GM12891 (cell line): ENCODE data around the gene MYO1H.

ENCODE experiments used
- DNase-seq: peaks from one replicate; pipeline ENCODE4 v3.0.0; 2011; ENCODE audit warnings: low spot score; ENCODE audit not compliant: insufficient read length
- FAIRE-seq: peaks from 2 replicates; lab custom pipeline; 2011; peaks lifted over from hg19 to GRCh38; lab: Jason Lieb, UNC
- PAX5 ChIP-seq: IDR thresholded peaks from 2 replicates; pipeline ENCODE4 v1.6.1; 2011; ENCODE audit warnings: low read length, moderate library complexity, mild to moderate bottlenecking; ENCODE audit not compliant: insufficient read depth, severe bottlenecking
- POLR2A ChIP-seq: IDR thresholded peaks from 2 replicates; pipeline ENCODE4 v1.6.1; 2011; ENCODE audit warnings: low read depth, low read length, control low read depth
- POLR2AphosphoS5 ChIP-seq: IDR thresholded peaks from 2 replicates; pipeline ENCODE4 v1.6.1; 2011; ENCODE audit warnings: low read depth, low read length, control low read depth
- POU2F2 ChIP-seq: IDR thresholded peaks from 2 replicates; pipeline ENCODE4 v1.6.1; 2011; ENCODE audit warnings: low read depth, mild to moderate bottlenecking, control low read depth, low read length, moderate library complexity
- SPI1 ChIP-seq: IDR thresholded peaks from 2 replicates; pipeline ENCODE4 v1.6.1; 2011; ENCODE audit warnings: low read depth, low read length, control low read depth
- TAF1 ChIP-seq: IDR thresholded peaks from 2 replicates; pipeline ENCODE4 v1.6.1; 2011; ENCODE audit warnings: low read depth, low read length, control low read depth

The MYO1H gene

DNA sequence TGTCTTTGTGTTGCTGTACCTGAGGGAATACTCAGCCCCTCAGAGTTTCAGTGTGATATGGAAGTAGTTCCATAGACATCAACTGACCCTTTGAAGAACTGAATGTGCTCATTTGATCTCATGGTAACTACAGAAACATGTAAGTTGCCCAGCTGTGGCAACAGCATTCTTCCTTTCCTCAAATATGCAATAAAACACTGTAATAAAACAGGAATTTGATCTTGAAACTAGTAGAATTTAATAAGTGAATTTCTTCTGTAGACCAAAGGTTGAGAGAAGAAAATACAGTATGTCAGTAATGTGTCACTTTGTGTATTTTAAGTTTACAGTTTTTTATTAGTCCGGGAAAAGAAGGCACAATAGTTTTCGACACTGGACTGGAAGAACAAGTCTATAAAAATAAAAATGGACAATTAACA, 97.5 kb downstream of the MYO1H start:
- DNase-seq (no peak), FAIRE-seq (no peak)
- no peak for TF ChIP-seq POLR2AphosphoS5
- TF ChIP-seq TAF1: no peak
- no peak for TF ChIP-seq SPI1
- no peak for TF ChIP-seq POU2F2

DNA sequence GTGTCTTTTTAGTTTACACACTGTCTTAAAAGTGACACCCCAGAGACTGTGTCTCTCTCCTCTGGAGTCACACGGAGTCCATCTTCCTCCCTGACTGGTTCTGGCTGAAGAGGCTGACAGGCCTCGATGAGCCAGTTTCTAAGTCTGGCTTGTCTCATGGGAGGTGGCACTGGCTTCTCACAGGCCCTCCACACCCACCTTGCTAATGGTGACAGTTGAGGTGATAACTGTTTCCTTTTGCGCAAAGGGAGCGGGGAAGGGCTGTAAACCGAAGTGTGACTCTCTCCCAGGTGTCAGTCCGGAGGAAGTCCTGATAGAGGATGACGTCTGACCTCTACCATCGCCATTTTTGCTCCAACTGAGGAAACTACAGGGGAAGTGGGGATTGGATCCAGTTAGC, 99.2 kb downstream of the MYO1H start:
- FAIRE-seq (no peak), DNase-seq (no peak)
- no peak for TF ChIP-seq POLR2A
- TF ChIP-seq POLR2AphosphoS5: no peak
- TF ChIP-seq PAX5: no peak
- no peak for TF ChIP-seq POU2F2
- TF ChIP-seq SPI1: no peak
- no peak for TF ChIP-seq TAF1

DNA sequence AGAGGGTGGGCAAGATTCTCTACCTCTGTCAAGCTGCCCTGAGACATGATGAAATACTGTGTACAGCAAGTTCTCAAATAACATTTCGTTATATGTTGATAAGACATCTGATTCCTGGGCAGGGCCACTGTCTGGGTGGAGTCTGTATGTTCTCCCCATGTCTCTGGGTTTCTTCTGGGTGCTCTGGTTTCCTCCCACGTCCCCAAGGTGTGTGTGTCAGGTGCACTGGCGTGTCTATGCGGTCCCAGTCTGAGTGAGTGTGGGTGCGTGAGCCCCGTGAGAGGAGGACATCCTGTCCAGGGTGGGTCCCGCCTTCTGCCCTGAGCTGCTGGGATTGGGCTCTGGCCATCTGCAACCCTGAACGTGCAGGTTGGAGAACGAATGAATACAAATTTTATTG, 99.8 kb downstream of the MYO1H start:
- no peak for TF ChIP-seq SPI1
- no peak for TF ChIP-seq POLR2AphosphoS5
- TF ChIP-seq TAF1: no peak
- TF ChIP-seq POU2F2: no peak
- TF ChIP-seq POLR2A: no peak
- TF ChIP-seq PAX5: no peak
- no peak for DNase-seq
- no peak for FAIRE-seq

DNA sequence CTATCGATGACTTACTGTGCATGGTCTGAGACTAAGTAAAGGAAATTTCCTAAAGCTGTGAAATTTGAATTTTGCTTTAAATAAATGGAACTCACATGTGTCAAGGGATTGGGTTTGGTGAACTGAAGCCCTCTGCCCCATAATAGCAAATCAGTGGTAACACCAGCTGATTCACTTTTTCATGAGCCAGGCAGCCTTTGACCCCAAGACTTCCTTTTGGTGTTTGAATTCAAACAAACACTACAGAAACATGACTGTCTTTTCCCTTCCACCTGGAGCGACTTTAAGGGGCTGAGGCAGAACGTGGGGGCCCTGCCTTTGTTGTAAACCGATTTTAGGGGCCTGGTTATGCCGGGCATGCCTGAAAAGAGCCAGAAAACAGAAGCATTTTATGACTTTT, 100.6 kb downstream of the MYO1H start:
- FAIRE-seq (no peak), DNase-seq (no peak)
- TF ChIP-seq POLR2A (no peak), POLR2AphosphoS5 (no peak), SPI1 (no peak), TAF1 (no peak), POU2F2 (no peak), PAX5 (no peak)

DNA sequence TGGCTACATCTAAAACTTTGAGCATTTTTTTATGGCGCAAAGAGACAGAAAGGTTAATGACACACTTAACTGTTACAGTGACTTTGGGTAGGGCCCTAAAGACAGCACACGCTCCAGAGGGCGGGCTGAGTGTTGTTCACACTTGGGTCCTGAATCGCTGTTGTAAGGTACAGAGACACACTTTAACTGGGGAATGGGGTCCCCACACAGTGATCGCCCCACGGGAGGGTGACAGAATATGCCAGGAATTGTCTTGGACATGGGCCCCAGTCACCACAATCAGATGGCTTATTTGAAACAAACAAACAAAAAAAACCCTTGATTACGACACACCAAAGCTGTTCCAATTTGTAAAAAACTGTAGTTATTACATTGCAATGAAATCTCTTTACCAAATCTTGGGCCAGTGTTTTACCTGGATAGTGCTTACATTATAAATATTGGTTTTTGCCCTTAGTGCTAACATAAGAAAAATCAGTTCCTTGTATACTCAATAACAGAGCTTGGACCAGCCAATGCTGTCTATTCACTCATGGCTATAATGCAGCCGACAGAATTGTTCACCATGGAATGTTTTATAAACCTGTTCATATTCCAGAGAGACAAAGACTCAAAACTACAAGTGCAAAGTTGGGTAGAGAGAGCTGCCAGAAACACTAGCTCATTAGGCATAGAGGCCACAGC, 101.1 kb downstream of the MYO1H start:
- TF ChIP-seq POU2F2: no peak
- DNase-seq (no peak), FAIRE-seq (no peak)

DNA sequence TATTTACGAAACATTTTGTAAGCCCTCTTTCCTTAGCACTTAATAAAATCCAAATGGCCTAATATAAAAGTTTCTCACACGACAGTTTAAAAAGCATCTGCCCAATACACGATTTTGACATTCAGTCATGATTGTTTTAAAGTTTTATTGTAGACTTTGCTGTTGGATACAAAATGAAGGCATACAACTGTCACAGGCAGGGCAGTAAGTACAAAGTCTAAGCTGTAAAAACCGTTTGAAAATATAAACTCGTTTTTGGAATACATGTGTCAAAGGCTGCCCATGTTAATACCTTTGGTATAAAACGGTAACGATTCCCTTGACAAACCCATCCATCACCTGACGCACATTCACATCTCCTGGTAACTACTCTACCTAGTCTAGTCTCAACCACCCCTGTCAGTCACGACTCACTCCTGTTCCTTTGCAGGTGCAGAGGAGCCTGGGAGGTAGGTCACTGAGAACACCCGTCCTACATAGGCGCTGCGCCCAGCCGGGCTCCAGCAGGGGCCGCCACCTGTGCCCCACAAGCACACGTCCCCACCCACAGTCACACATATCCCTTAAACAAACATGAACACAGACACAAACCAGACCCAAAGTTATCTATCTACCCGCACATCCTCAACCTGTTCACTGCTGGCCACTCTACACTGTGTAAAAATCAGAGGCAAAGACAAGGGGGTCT, 102.3 kb downstream of the MYO1H start:
- TF ChIP-seq SPI1 (no peak), POLR2AphosphoS5 (no peak), POLR2A (no peak), TAF1 (no peak), PAX5 (no peak), POU2F2 (no peak)
- FAIRE-seq: no peak
- no peak for DNase-seq

DNA sequence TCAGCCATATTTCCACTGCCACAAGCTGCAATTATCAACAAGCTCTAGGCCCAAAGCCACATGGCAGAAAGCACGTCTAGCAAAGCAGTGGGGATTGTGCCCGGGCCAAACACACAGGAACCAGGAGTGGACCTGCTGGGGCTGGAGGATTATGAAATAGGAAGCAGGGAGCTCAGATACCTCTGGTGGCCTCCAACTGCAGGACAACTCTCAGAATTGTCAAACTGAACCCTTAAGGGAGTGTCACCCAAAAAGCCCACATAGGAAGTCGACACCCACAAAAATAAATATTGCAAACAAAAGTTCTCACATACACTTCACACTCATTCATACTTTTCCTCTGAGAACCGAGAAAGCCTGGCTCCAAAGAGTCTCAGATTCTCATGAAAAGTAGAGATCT, 103.3 kb downstream of the MYO1H start:
- TF ChIP-seq POLR2A (no peak), POLR2AphosphoS5 (no peak), SPI1 (no peak), POU2F2 (no peak), TAF1 (no peak), PAX5 (no peak)
- DNase-seq (no peak), FAIRE-seq (no peak)

DNA sequence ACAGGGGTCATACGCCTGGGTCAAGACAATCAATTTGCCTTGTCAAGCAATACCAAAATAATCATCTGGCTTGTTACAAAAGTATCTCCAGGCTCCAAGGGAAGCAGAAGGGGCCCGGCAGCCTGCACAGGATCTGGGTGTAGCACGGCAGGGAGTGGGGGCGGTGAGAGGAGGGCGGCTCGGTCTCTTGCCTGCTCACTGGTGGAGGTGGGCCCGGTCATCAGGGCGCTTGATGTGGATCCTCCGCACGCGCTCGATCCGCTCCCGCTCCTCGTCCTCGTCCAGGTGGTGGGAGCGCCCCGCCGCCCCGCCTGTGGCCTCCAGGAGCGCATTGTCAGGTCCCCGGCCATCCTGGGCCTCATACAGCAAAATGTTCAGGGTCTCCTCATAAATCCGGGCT, 103.7 kb downstream of the MYO1H start:
- DNase-seq: no peak
- no peak for TF ChIP-seq SPI1
- no peak for TF ChIP-seq TAF1
- no peak for TF ChIP-seq POU2F2
- TF ChIP-seq POLR2A: no peak
- TF ChIP-seq POLR2AphosphoS5: no peak
- TF ChIP-seq PAX5: no peak
- no peak for FAIRE-seq

DNA sequence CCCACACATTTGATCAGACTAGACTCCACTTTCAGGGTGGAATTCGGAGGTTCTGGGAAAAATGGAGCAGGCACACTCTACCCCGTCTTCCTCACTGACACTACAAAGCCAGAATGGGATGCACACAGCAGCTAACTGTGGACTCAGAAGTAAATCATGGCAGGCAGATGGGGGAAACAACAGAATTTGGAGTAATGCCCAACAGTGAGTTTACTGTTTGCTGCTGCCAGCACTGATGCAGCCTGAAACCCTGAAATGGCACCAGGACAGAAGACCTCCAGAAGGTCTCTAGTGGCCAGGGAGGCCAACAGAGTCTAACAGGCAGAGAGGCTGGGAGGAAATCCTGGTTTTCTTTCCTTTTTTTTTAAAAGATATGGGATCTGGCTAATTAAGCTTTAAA, 104.8 kb downstream of the MYO1H start:
- FAIRE-seq: no peak
- no peak for TF ChIP-seq TAF1
- TF ChIP-seq POLR2A: no peak
- no peak for TF ChIP-seq POU2F2
- TF ChIP-seq PAX5: no peak
- TF ChIP-seq SPI1: no peak
- no peak for TF ChIP-seq POLR2AphosphoS5

DNA sequence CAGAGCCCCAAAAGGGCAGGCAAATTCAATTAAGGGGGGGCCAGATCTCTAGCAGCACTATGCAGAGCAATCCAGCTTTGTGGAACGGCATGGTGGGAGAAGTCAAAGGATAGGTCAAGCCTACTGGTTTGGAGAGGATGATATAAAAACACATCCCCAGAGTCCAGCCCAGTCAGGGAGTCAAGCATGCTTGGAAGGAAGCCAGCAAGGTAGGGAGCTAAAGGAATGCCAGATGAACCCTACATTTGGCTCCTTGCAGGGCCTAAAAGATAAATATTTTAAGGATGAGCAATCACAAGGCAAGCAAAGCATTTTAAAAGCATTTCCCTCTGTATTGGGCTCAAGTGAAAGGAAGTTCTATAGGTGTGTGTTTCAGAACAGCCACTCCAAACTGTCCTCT, 108.0 kb downstream of the MYO1H start:
- DNase-seq (no peak), FAIRE-seq (no peak)
- TF ChIP-seq POLR2AphosphoS5 (no peak), PAX5 (no peak), POLR2A (no peak), SPI1 (no peak), POU2F2 (no peak), TAF1 (no peak)

More for the DNA sequence above, 104.8 kb downstream of the MYO1H start:
- no peak for DNase-seq
